ENCODE measurements around the gene MLXIP. TPM values are rescaled to one million over a fixed set of nuclear protein-coding genes. Genes with fewer than 3 reads are reported as not detected.

MLXIP gene
- total and polyA plus RNA-seq, 2 donors (not counting 3 experiments of a cell fraction or from before 2014, with no cell fraction given) = 22.0 to 72.5 TPM

GRCh38 chr12:122046145-122046544 lies 32.4 kb upstream of the MLXIP start:
- no peak for TF ChIP-seq MAX (IDR thresholded peaks at IDR 0.05; ENCODE audit: insufficient read depth, insufficient read length)
- TF ChIP-seq FOS (IDR thresholded peaks at IDR 0.05; ENCODE audit: borderline replicate concordance, insufficient read depth, low read length) = no peak
- TF ChIP-seq MYC (IDR thresholded peaks at IDR 0.05; ENCODE audit: low read depth, low read length) = no peak
- TF ChIP-seq POLR2AphosphoS5 (IDR thresholded peaks at IDR 0.05; ENCODE audit: insufficient read depth, low read depth, low read length) = no peak
- TF ChIP-seq POLR2A (IDR thresholded peaks at IDR 0.05; ENCODE audit: low read depth, low read length) = no peak
- no peak for TF ChIP-seq CTCF (IDR thresholded peaks at IDR 0.05; ENCODE audit: extremely low read depth in 1 of 2, insufficient read depth in 1 of 2, low read depth in 1 of 2, low read length in 2 of 2)
- no peak for TF ChIP-seq JUN (IDR thresholded peaks at IDR 0.05; ENCODE audit: borderline replicate concordance, insufficient read depth, insufficient read length, low read depth)
- no peak for TF ChIP-seq GATA2 (IDR thresholded peaks at IDR 0.05; ENCODE audit: insufficient read depth, insufficient read length, low read depth, low read length)
- TF ChIP-seq EZH2 (IDR thresholded peaks at IDR 0.05; ENCODE audit: borderline replicate concordance, low read depth, low read length, severe bottlenecking) = no peak
- CTCF ChIA-PET = interaction anchor here (1.3 kb wide), 2 partner anchors 9 to 76 kb away, joined by 3 to 4 read pairs; no protein-coding TSS in a partner anchor

More at GRCh38 chr12:122046145-122046544, 32.4 kb upstream of the MLXIP start:
- Histone ChIP-seq H3K36me3 (ENCODE audit: control insufficient read depth in 2 of 2, extremely low read depth in 1 of 2, insufficient read depth in 2 of 2, low read length in 2 of 2) (peaks cover 0 to 4% of the 10 kb centered on the region in 2 experiments), H3K79me2 (ENCODE audit: control insufficient read depth, insufficient read depth, low read length) (no peaks in the 10 kb centered on the region), H3K4me2 (ENCODE audit: insufficient read depth, low read length) (no peak overlapping the region), H3K9me3 (replicated peaks; ENCODE audit: control insufficient read depth, insufficient read depth, low read length) (no peaks in the 10 kb centered on the region), H3K4me1 (ENCODE audit: control insufficient read depth, extremely low read depth, insufficient read depth, low read length) (no peaks in the 10 kb centered on the region), H3K9ac (replicated peaks; ENCODE audit: extremely low read depth, insufficient read depth, low read length) (no peak overlapping the region), H4K20me1 (replicated peaks; ENCODE audit: control insufficient read depth, extremely low read depth, insufficient read depth, low read length) (no peaks in the 10 kb centered on the region), H3K9me1 (replicated peaks; ENCODE audit: control insufficient read depth, extremely low read depth, insufficient read depth, low read length) (no peaks in the 10 kb centered on the region), H3K27ac (ENCODE audit: insufficient read depth, low read depth, low read length) (no peak overlapping the region), H2AFZ (ENCODE audit: low read depth, low read length) (no peak overlapping the region), H3K27me3 (ENCODE audit: control insufficient read depth in 2 of 2, insufficient read depth in 2 of 2, low read length in 2 of 2) (no peaks in the 10 kb centered on the region), H3K4me3 (replicated peaks in 1 of 3; ENCODE audit: insufficient read depth in 1 of 3, low read depth in 1 of 3, low read length in 3 of 3) (no peak overlapping the region)
- POLR2A ChIA-PET = no interaction called here
- DNase-seq (ENCODE audit: low read depth, low spot score) (no peak), FAIRE-seq (no peak)
- intact Hi-C loops (cut with micrococcal nuclease) (no loop called here), dilution Hi-C loops (cut with MboI; ENCODE audit: extremely low pct_ligation_motif_present, low sequenced_read_pairs) (no loop called here)
- no TSS peak for BruUV-seq (replicated peaks)

Measured in endothelial cell of umbilical vein (primary cell).